HG02798 (cell line): ENCODE data around the gene WDR87.
"Not testable (repeated sequence)": the region's sequence is repeated elsewhere in the genome, so short reads cannot be mapped to it uniquely, and the experiment has no call there.

Experiments
- ATAC-seq: cut with Tn5 transposase; IDR thresholded peaks from one replicate; pipeline ENCODE4 v1.9.1; 2021; ENCODE audit warnings: mild to moderate bottlenecking; ENCODE audit not compliant: unreplicated experiment, poor library complexity

WDR87 gene

GRCh38 chr19:37931881-37932655, 25.7 kb upstream of the WDR87 start:
- ATAC-seq = peak; percentile 40

DNA sequence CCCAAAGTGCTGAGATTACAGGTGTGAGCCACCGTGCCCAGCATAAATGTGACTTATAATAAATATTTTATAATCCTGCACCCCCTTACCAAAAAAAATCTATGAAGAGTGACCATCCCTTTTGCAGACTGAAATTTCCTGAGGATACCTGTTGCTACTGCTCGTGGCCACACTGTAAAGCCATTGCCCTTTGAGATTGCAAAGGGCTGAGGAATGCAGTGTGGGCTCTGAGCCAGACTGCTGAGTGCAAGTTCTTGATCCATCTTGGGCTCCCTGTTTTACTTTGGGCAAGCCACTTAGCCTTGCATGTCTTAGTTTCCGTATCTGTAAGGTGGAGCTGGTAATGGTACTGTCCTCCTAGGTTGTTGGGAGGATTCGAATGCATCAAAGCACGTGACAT, 24.0 kb upstream of the WDR87 start:
- ATAC-seq = no peak

DNA sequence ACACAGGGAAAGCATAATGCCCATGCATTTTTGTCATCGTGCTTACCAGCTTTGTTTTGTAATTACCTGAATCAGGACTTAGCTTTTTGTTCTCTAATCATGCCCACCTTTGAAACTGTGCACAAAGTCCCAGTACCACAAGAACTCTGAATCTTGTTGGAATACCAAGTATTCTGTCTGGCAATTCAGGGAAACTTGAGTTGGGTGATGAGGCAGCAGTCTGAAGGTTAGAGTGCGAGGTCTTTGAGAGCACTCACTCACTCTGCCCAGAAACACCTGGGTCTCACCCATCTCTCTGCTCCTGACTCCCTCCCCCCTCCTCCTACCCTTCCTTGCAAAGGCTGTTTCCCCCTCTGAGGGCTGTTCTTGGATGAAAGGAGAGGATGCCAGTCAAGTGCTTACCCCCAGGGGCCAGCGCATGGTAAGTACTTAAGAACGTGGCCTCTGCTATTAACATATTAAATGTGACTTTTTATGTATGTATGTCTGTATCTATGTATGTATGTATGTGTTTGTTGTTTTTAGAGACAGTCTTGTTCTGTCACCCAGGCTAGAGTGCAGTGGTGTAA, 23.0 kb upstream of the WDR87 start:
- no peak for ATAC-seq

DNA sequence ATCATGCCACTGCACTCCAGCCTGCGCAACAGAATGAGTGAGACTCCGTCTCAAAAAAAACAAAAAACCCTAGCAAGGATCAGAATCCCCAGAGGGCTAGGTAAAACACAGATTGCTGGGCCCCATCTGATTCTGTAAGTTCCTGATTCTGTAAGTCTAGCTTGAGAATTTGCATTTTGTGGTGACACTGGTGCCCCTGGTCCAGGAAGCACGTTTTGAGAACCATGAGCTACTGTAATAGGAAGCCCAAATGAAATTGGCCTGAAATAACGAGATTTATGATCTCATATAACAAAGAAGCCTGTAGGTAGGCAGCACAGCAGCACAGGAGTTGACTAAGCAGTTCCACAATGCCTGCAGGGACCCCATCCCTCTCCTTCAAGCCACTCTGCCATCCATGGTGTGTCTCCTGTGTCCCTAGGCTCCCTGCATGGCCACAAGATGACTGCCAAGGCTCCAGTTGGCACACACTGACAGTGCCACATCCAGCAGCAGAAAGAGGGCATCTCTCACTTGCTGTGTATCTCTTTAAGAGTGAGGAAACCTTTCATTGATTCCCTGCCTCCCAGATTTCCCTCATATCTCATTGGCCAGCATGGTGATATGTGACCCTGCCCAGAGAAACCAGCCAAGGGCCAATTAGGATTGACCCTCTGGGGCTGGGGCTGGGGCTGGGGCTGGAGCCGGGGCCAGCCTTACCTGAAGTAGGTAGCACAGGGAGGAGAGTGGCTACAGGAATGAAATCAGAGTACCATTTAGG, 22.3 kb upstream of the WDR87 start:
- ATAC-seq = peak; percentile 59

- no peak for ATAC-seq
These were observed 20.3 kb upstream of the WDR87 start for GRCh38 chr19:37926711-37927110.

DNA sequence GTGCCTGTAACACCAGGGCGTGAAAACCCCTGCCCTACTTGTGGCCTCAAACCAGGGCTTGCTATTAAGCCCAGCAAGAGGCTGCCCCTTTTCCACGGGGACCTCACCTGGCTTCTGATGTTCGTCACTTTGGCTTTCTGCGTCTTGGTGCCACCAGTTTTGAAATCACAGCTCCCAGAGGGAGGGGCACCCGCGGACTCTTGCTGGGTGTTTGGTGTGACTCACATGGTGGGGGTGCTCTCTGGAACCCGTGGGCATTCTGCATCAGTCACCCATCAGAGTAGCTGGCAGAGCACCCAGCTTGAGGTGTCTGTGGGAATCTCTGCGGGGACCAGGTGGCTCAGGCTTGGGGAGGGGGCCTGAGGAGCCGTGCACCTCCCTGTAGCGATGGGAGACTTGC, 19.9 kb upstream of the WDR87 start:
- no peak for ATAC-seq

DNA sequence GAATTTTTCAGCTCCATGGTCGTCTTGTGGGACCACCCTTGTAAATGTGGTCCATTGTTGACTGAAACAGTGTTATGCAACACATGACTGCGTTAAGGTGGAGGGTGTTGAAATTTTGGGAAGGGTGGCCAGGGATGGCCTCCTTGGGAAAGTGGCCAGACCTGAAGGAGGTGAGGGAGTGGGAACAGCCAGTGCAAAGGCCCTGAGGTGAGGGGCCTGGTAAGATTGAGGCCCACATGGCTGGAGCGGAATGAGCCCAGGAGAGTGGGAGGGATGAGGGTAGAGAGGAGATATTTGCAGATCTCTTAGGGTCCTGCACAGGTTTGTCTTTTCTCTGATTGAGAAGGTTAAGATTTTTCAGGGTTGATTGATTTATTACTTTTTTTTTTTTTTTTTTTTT, 18.8 kb upstream of the WDR87 start:
- ATAC-seq = no peak

GRCh38 chr19:37924573-37924972, 18.2 kb upstream of the WDR87 start:
- not testable (repeated sequence) for ATAC-seq

GRCh38 chr19:37920591-37921450, 14.4 kb upstream of the WDR87 start:
- ATAC-seq = no peak

DNA sequence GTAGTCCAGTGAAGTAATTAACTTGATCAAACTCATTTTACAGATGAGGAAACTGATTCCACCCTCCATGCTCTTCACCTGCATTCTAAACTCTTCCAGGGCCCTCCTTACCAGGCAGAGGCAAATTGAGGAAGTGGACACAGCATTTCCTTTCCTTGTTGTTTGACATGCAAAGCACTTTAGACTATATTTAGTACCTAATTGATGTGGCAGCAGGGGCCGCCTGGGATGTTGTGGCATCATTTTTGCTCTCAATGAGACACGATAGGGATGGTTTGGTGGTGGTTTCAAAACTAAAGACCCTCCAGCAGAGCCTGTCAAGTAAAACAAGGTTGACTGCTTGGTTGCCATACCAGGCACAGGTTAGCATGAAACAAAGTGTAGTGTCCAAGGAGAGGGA, 8.5 kb upstream of the WDR87 start:
- no peak for ATAC-seq

DNA sequence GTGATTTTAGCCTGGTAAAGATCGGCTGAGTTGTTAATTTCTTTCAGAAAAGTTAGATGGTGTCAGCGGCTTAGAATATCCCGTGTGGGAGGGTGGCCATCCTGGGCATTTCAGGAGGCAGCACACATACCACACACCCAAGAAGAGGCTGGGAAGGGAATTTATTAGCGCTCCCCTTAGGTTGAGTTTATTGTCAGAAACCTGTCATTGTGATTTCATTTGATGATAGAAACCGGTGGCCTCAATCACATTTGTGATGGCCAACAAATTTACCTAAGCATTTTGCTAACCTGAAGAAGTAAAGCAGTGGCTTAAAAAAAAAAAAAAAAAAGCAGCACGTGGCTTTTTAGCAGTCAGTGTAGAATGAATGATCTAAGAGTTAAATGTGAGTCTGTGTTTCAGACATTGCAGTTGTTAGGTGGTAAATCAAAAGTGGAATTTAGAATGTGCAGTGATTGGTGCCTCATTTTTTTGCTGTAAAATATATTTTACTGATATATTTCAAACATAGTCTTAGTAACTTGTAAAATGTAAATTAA, 3.3 kb upstream of the WDR87 start:
- no peak for ATAC-seq

- no peak for ATAC-seq
These were observed 1.5 kb upstream of the WDR87 start for GRCh38 chr19:37907735-37908455.

GRCh38 chr19:37906869-37907734, 708 bp upstream of the WDR87 start, which contains the start of gene SIPA1L3:
Gene SIPA1L3 (plus strand): TSS chr19:37907208. CDS start chr19:38081566, 174,358 bp downstream.
- ATAC-seq = peak; percentile 90

- no peak for ATAC-seq
These were observed 3.3 kb downstream of the WDR87 start for GRCh38 chr19:37903096-37903495.

DNA sequence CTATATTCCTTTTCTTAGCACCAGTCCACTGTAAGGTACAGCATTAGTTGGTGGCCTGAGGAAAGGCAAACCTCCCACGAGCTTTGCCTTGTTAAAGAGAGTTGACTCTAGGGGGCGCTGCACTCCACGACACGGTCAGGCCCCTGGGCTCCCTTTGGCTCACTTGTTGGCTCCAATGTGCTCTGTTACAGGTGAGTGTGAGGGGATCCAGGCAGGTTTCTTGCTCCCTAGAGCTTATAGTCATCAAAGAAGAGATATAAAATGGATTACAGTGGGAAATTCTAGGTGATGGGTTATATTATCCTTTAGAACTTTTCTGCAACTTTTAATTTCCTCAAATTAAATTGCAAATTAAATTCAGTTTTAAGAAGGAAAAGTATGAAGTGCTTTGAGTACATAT, 3.7 kb downstream of the WDR87 start:
- no peak for ATAC-seq

- ATAC-seq = no peak
These were observed 6.4 kb downstream of the WDR87 start for GRCh38 chr19:37899966-37900365.

GRCh38 chr19:37899453-37899852, 6.9 kb downstream of the WDR87 start:
- ATAC-seq = no peak

- ATAC-seq = no peak
These were observed 10.2 kb downstream of the WDR87 start for GRCh38 chr19:37896180-37896579.
